ENCODE measurements around the gene CFAP20DC. TPM values are rescaled to one million over a fixed set of nuclear protein-coding genes. Genes with fewer than 3 reads are reported as not detected.

Gene CFAP20DC
- total RNA-seq, 1 experiment from 2014 or later = 2.9 TPM

- ATAC-seq (no peak), DNase-seq (ENCODE audit: low read depth, low spot score) (no peak)
- Histone ChIP-seq H2AFZ (ENCODE audit: low read depth, low read length, poor library complexity, severe bottlenecking) (no peak overlapping the region), H3K27ac (ENCODE audit: low read depth, low read length) (no peak overlapping the region), H4K20me1 (ENCODE audit: insufficient read depth) (no peaks in the 10 kb centered on the region), H3K9ac (ENCODE audit: low read length) (no peak overlapping the region), H3K9me2 (ENCODE audit: insufficient read depth) (no peaks in the 10 kb centered on the region), H3K36me3 (ENCODE audit: control insufficient read depth in 1 of 2, insufficient read depth in 2 of 2, low read length in 2 of 2) (no peaks in the 10 kb centered on the region), H3K4me2 (ENCODE audit: low read length) (no peak overlapping the region), H3K4me1 (ENCODE audit: control insufficient read depth in 1 of 2, insufficient read depth in 2 of 2, low read length in 2 of 2) (no peaks in the 10 kb centered on the region), H3K9me3 (ENCODE audit: control insufficient read depth in 1 of 2, insufficient read depth in 1 of 2, low read depth in 1 of 2, low read length in 2 of 2) (no peaks in the 10 kb centered on the region), H3K4me3 (replicated peaks in 1 of 2; ENCODE audit: low read depth in 1 of 2, low read length in 2 of 2) (no peak overlapping the region), H3K27me3 (ENCODE audit: insufficient read depth, low read length) (no peaks in the 10 kb centered on the region), H3K79me2 (ENCODE audit: insufficient read depth, low read length) (no peaks in the 10 kb centered on the region)
- intact Hi-C loops (cut with micrococcal nuclease) = no loop called here
- ChIA-PET RAD21 (ENCODE audit: low non-redundant PET in 1 of 2, low total read pairs in 2 of 2, uncharacterized antibody in 2 of 2, unreplicated experiment in 2 of 2) (no interaction called here), POLR2A (no interaction called here), CTCF (no interaction called here)
- TF ChIP-seq, protein P1, sequence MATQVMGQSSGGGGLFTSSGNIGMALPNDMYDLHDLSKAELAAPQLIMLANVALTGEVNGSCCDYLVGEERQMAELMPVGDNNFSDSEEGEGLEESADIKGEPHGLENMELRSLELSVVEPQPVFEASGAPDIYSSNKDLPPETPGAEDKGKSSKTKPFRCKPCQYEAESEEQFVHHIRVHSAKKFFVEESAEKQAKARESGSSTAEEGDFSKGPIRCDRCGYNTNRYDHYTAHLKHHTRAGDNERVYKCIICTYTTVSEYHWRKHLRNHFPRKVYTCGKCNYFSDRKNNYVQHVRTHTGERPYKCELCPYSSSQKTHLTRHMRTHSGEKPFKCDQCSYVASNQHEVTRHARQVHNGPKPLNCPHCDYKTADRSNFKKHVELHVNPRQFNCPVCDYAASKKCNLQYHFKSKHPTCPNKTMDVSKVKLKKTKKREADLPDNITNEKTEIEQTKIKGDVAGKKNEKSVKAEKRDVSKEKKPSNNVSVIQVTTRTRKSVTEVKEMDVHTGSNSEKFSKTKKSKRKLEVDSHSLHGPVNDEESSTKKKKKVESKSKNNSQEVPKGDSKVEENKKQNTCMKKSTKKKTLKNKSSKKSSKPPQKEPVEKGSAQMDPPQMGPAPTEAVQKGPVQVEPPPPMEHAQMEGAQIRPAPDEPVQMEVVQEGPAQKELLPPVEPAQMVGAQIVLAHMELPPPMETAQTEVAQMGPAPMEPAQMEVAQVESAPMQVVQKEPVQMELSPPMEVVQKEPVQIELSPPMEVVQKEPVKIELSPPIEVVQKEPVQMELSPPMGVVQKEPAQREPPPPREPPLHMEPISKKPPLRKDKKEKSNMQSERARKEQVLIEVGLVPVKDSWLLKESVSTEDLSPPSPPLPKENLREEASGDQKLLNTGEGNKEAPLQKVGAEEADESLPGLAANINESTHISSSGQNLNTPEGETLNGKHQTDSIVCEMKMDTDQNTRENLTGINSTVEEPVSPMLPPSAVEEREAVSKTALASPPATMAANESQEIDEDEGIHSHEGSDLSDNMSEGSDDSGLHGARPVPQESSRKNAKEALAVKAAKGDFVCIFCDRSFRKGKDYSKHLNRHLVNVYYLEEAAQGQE (IDR thresholded peaks at IDR 0.05; ENCODE audit: low read depth) = no peak
- TF ChIP-seq, protein P2, sequence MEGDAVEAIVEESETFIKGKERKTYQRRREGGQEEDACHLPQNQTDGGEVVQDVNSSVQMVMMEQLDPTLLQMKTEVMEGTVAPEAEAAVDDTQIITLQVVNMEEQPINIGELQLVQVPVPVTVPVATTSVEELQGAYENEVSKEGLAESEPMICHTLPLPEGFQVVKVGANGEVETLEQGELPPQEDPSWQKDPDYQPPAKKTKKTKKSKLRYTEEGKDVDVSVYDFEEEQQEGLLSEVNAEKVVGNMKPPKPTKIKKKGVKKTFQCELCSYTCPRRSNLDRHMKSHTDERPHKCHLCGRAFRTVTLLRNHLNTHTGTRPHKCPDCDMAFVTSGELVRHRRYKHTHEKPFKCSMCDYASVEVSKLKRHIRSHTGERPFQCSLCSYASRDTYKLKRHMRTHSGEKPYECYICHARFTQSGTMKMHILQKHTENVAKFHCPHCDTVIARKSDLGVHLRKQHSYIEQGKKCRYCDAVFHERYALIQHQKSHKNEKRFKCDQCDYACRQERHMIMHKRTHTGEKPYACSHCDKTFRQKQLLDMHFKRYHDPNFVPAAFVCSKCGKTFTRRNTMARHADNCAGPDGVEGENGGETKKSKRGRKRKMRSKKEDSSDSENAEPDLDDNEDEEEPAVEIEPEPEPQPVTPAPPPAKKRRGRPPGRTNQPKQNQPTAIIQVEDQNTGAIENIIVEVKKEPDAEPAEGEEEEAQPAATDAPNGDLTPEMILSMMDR (IDR thresholded peaks at IDR 0.05 in 2 of 3, conservative IDR thresholded peaks at IDR 0.05 in 1 of 3; ENCODE audit: borderline replicate concordance in 1 of 3, insufficient read depth in 1 of 3, low read depth in 2 of 3, low read length in 2 of 3) = no peak
- no peak for TF ChIP-seq YY1 (IDR thresholded peaks at IDR 0.05; ENCODE audit: extremely low read depth, insufficient replicate concordance, low read depth, low read length)
- TF ChIP-seq TCF7L2 (IDR thresholded peaks at IDR 0.05; ENCODE audit: borderline replicate concordance, extremely low read depth, insufficient read depth, insufficient read length) = no peak
- TF ChIP-seq EZH2 (IDR thresholded peaks at IDR 0.05) = no peak
- no peak for TF ChIP-seq MAX (IDR thresholded peaks at IDR 0.05)
- no peak for TF ChIP-seq RAD21 (IDR thresholded peaks at IDR 0.05; ENCODE audit: low read depth)
- TF ChIP-seq ZBTB33 (IDR thresholded peaks at IDR 0.05; ENCODE audit: extremely low read depth, insufficient replicate concordance, low read length) = no peak
- TF ChIP-seq ZFX (IDR thresholded peaks at IDR 0.05) = no peak
- no TSS peak for BruUV-seq (replicated peaks)
Measured at GRCh38 chr3:58833491-58833890, 216.3 kb downstream of the CFAP20DC start.

All from HCT116 (cell line).